Measurements from ENCODE around the gene CHST12.

CHST12 gene

DNA sequence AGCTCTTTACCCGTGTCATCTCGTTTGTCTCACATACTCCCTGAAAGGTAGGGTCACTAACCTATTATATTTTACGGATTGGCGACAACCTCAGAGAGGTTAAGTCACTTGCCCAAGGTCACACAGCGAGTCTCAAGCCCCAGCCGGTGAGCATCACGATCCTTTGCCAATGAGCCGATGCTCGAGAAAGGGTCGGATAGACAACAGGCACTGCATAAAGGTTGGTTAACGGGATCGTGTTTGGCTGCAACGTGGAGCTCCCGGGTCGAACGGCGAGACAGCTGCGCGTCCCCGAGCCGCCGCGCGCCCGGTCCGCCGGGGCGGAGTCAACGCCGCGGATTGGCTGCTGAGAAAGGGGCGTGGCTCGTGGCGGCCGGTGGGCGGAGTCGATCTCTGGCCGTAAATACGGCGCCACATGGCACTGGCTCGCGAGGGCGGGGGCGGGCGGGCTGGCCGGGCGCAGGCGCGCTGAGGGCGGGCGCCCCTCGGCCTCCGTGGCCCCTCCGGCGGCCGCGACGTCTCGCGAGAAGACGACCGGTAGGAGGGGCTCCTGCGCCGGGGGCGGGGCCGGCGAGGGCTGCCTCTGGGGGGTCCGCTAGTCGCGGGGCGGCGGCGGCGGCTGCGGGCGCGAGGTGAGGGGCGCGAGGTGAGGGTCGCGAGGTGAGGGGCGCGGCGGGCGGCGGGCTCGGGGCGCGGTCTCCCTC lies at the start of gene CHST12:
TSS of gene CHST12 (plus strand) at position 598 of the 704 bp plus-strand sequence. CDS start 29,029 bp downstream, outside the sequence.
- in situ Hi-C loops (cut with MboI; ENCODE audit: low sequenced_read_pairs): no loop called here

DNA sequence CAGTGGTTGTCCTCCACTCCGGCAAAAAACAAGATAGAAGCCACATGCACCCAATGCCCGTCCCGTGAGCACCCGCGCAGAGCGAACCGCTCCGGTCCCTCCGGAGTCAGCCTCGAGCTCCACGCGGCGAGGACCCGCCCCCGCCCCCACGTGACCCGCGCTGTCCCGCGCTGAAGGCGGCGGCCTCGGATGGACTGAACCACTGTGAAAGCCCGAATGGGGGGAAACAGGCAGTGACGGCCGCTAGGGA lies 49.5 kb upstream of the CHST12 start:
- in situ Hi-C loops (cut with MboI; ENCODE audit: low sequenced_read_pairs): no loop called here

GRCh38 chr7:2354186-2354938 lies 49.0 kb upstream of the CHST12 start, which contains the start of gene EIF3B:
TSS of gene EIF3B (plus strand) at chr7:2354827. CDS start at chr7:2354922, 95 bp downstream.
- in situ Hi-C loops (cut with MboI; ENCODE audit: low sequenced_read_pairs): no loop called here

GRCh38 chr7:2354939-2355704 lies 48.3 kb upstream of the CHST12 start:
- in situ Hi-C loops (cut with MboI; ENCODE audit: low sequenced_read_pairs): no loop called here

DNA sequence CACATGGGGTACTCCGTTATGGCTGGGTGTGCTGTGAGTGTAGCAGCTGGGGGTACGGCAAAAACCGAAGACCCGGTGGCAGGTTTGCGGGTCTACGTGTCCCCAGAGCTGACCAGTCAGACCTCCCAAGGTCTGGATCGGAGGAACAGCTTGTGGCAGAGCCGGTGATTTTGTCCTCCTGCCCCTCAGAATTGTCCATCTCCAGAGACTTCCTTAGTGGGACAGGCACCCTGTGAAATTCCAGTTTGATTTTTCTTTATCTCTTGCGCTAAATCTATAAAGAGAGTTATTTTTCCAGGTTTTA lies 47.8 kb upstream of the CHST12 start:
- in situ Hi-C loops (cut with MboI; ENCODE audit: low sequenced_read_pairs): no loop called here

GRCh38 chr7:2357165-2357564 lies 46.2 kb upstream of the CHST12 start:
- in situ Hi-C loops (cut with MboI; ENCODE audit: low sequenced_read_pairs): no loop called here

- in situ Hi-C loops (cut with MboI; ENCODE audit: low sequenced_read_pairs): no loop called here
These were observed 45.8 kb upstream of the CHST12 start for GRCh38 chr7:2357571-2357970.

- in situ Hi-C loops (cut with MboI; ENCODE audit: low sequenced_read_pairs): no loop called here
These were observed 44.4 kb upstream of the CHST12 start for GRCh38 chr7:2358968-2359527.

DNA sequence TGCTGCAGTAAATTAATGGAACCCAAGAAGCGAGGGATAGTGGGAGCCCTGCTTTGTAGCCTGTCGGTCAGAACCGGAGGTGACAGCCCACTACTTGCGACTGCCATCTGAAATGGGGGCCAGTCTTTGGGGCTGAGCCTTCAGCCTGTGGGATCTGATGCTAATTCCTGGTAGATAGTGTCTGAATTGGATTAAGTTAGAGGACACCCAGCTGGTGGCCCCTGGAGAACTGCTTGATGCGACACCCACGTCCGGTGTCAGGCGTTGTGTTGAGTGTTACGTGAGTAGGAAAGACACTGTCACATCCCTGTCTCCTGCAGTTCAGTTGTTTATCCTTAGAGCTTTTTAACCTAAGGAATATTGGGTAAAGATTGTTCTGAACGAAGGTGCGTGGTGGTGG lies 43.8 kb upstream of the CHST12 start:
- in situ Hi-C loops (cut with MboI; ENCODE audit: low sequenced_read_pairs): no loop called here

DNA sequence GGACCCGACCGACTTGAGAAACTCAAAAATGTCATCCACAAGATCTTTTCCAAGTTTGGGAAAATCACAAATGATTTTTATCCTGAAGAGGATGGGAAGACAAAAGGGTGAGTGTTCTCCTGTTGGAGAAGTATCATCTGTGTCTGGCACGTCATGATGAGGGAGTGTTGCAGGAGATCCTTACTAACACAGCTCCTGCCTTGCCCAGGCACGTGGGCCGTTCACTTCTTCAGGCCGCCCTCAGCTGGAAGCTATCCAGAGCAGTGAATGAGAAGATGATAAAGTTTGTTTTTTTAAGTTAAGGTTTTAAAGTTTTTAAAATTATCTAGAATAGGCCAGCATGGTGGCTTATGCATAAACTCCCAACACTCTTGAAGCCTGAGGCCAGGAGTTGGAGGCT lies 42.6 kb upstream of the CHST12 start:
- in situ Hi-C loops (cut with MboI; ENCODE audit: low sequenced_read_pairs): no loop called here

DNA sequence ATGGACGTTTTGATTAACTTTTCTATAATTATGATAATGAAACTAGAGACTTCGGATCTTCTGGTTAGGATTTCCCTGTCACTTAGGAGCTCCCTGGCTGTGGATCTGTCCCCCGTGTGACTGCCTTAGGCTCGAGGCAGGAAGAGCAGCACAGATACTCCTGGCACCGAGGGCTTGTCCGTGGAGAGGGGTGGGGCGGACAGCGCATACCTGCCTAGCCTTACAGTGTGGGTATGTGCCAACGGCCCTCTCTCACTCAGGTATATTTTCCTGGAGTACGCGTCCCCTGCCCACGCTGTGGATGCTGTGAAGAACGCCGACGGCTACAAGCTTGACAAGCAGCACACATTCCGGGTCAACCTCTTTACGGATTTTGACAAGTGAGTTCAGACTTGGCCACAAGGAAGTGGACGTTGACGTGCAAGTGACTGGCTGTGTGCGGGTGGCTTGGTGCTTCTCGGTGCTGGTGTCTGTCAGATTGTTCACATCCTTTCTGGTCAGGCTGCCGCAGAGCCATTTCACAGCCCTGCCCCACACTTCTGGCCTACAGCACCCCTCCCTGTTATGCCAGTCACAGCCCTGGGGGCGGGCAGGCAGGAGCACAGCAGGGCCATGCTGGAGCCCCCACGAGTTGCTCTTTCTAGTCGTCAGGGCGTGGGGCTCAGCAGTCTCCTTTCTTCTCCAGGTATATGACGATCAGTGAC lies 40.9 kb upstream of the CHST12 start:
- in situ Hi-C loops (cut with MboI; ENCODE audit: low sequenced_read_pairs): no loop called here

DNA sequence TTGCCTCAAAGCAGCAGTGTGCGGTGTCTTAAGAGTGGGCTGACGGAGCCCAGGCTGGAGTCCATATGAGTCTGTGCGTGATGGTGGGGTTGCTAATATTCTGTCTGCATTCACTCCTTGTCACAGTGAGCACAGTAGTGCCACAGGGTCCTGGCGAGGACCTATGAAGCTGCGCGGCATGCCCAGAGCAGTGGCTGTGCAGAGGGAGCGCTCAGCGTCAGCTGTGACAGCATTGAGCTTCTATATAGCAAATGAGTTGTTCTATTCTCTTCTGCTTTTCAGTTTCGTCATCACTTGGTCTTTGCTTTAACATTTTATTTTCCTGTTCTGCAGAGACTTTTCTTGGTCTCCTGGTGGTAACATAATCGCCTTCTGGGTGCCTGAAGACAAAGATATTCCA lies 34.3 kb upstream of the CHST12 start:
- in situ Hi-C loops (cut with MboI; ENCODE audit: low sequenced_read_pairs): no loop called here

DNA sequence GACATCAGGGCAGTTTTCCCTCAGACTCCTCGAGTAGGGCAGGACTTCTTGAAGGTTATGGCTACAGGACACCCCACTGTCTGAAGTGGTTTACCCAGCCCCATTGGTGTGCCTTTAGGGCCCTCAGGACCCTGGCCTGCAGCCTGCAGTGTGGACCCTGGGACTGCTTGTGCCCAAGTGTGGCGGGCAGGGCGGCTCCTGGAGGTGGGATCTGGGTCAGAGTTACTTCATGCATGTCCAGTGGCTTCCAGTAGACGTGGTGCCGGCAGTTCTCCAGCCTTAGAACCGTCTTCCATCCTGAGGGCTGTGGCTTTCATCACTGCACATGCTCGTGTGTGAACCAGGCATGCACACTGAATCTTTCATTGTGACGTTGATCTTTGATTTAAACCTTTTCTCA lies 32.1 kb upstream of the CHST12 start:
- in situ Hi-C loops (cut with MboI; ENCODE audit: low sequenced_read_pairs): no loop called here

- in situ Hi-C loops (cut with MboI; ENCODE audit: low sequenced_read_pairs): no loop called here
These were observed 30.7 kb upstream of the CHST12 start for GRCh38 chr7:2372724-2373123.

GRCh38 chr7:2373124-2373556 lies 30.3 kb upstream of the CHST12 start:
- in situ Hi-C loops (cut with MboI; ENCODE audit: low sequenced_read_pairs): no loop called here

- in situ Hi-C loops (cut with MboI; ENCODE audit: low sequenced_read_pairs): no loop called here
These were observed 29.8 kb upstream of the CHST12 start for GRCh38 chr7:2373646-2374045.

- in situ Hi-C loops (cut with MboI; ENCODE audit: low sequenced_read_pairs): no loop called here
These were observed 29.0 kb upstream of the CHST12 start for GRCh38 chr7:2374401-2374800.

- in situ Hi-C loops (cut with MboI; ENCODE audit: low sequenced_read_pairs): no loop called here
These were observed 28.3 kb upstream of the CHST12 start for GRCh38 chr7:2374830-2375728.

- in situ Hi-C loops (cut with MboI; ENCODE audit: low sequenced_read_pairs): no loop called here
These were observed 26.9 kb upstream of the CHST12 start for GRCh38 chr7:2376351-2377154.
